IPS DF 4.7 (cell line): ENCODE results near the gene DELE1.

Source experiments
- DNase-seq: peaks from one replicate; pipeline ENCODE4 v3.0.0-alpha.2; 2013; ENCODE audit warnings: low spot score; ENCODE audit errors: extremely low read depth

DELE1 gene

GRCh38 chr5:141926434-141926833 is 2.8 kb downstream of the DELE1 start:
- DNase-seq = no peak

GRCh38 chr5:141928051-141928450 is 4.4 kb downstream of the DELE1 start:
- no peak for DNase-seq

- DNase-seq = no peak
These were observed 5.9 kb downstream of the DELE1 start for GRCh38 chr5:141929398-141930058.

- DNase-seq = no peak
These were observed 8.0 kb downstream of the DELE1 start for GRCh38 chr5:141931694-141932093.

GRCh38 chr5:141933151-141933550 is 9.5 kb downstream of the DELE1 start:
- no peak for DNase-seq

- DNase-seq = no peak
These were observed 10.6 kb downstream of the DELE1 start for GRCh38 chr5:141934099-141934844.

GRCh38 chr5:141935538-141935937 is 11.9 kb downstream of the DELE1 start:
- DNase-seq = no peak

GRCh38 chr5:141940695-141941271 is 17.1 kb downstream of the DELE1 start:
- no peak for DNase-seq

GRCh38 chr5:141941307-141941706 is 17.6 kb downstream of the DELE1 start:
- no peak for DNase-seq

GRCh38 chr5:141941779-141942178 is 18.1 kb downstream of the DELE1 start:
- DNase-seq = no peak

GRCh38 chr5:141942185-141942857 is 18.6 kb downstream of the DELE1 start:
- DNase-seq = no peak

- DNase-seq = no peak
These were observed 20.4 kb downstream of the DELE1 start for GRCh38 chr5:141944076-141944475.

- DNase-seq = no peak
These were observed 21.9 kb downstream of the DELE1 start for GRCh38 chr5:141945511-141946051.

GRCh38 chr5:141947316-141947715 is 23.6 kb downstream of the DELE1 start:
- no peak for DNase-seq

GRCh38 chr5:141948812-141949211 is 25.1 kb downstream of the DELE1 start:
- DNase-seq = no peak

- DNase-seq = no peak
These were observed 25.8 kb downstream of the DELE1 start for GRCh38 chr5:141949511-141949910.

GRCh38 chr5:141950207-141951005 is 26.7 kb downstream of the DELE1 start:
- no peak for DNase-seq

- DNase-seq = no peak
These were observed 27.7 kb downstream of the DELE1 start for GRCh38 chr5:141951332-141951781.

- DNase-seq = no peak
These were observed 28.3 kb downstream of the DELE1 start for GRCh38 chr5:141952020-141952419.

GRCh38 chr5:141954194-141954593 is 30.5 kb downstream of the DELE1 start:
- DNase-seq = no peak
